ENCODE results near the gene ZNF385A.

- TF ChIP-seq REST (IDR thresholded peaks at IDR 0.05; ENCODE audit: insufficient read depth in 1 of 2, low read depth in 2 of 2, low read length in 2 of 2) (no peak), TAF1 (IDR thresholded peaks at IDR 0.05; ENCODE audit: borderline replicate concordance, insufficient read depth, low read length) (no peak), POLR2AphosphoS5 (IDR thresholded peaks at IDR 0.05; ENCODE audit: low read depth, low read length) (no peak)
These were observed 14.7 kb upstream of the ZNF385A start for GRCh38 chr12:54398995-54399793.

All from PFSK-1 (cell line).